Measurements from ENCODE around the gene OR51E1.

The OR51E1 gene

GRCh38 chr11:4610258-4610935 lies 33.4 kb upstream of the OR51E1 start:
- no peak for DNase-seq (ENCODE audit: low read depth)
- TF ChIP-seq MYC (IDR thresholded peaks at IDR 0.05; ENCODE audit: low read depth, low read length) (no peak), MAX (IDR thresholded peaks at IDR 0.05; ENCODE audit: low read depth, low read length) (no peak), POLR2A (IDR thresholded peaks at IDR 0.05; ENCODE audit: extremely low read depth, insufficient read length) (no peak), CTCF (IDR thresholded peaks at IDR 0.05; ENCODE audit: low read depth, low read length) (no peak)
- H3K4me3 ChIP-seq (ENCODE audit: low read depth, low read length): no peak overlapping the region

- H3K4me3 ChIP-seq (ENCODE audit: low read depth, low read length): no peak overlapping the region
- DNase-seq (ENCODE audit: low read depth): no peak
- TF ChIP-seq MYC (IDR thresholded peaks at IDR 0.05; ENCODE audit: low read depth, low read length) (no peak), CTCF (IDR thresholded peaks at IDR 0.05; ENCODE audit: low read depth, low read length) (no peak), POLR2A (IDR thresholded peaks at IDR 0.05; ENCODE audit: extremely low read depth, insufficient read length) (no peak), MAX (IDR thresholded peaks at IDR 0.05; ENCODE audit: low read depth, low read length) (no peak)
Observed at GRCh38 chr11:4611986-4612385, 31.8 kb upstream of the OR51E1 start.

GRCh38 chr11:4615856-4616444 lies 27.8 kb upstream of the OR51E1 start:
- DNase-seq (ENCODE audit: low read depth): no peak
- no peak overlapping the region for H3K4me3 ChIP-seq (ENCODE audit: low read depth, low read length)
- TF ChIP-seq POLR2A (IDR thresholded peaks at IDR 0.05; ENCODE audit: extremely low read depth, insufficient read length) (no peak), MAX (IDR thresholded peaks at IDR 0.05; ENCODE audit: low read depth, low read length) (no peak), CTCF (IDR thresholded peaks at IDR 0.05; ENCODE audit: low read depth, low read length) (no peak), MYC (IDR thresholded peaks at IDR 0.05; ENCODE audit: low read depth, low read length) (no peak)

GRCh38 chr11:4619514-4619913 lies 24.3 kb upstream of the OR51E1 start:
- no peak for DNase-seq (ENCODE audit: low read depth)
- H3K4me3 ChIP-seq (ENCODE audit: low read depth, low read length): no peak overlapping the region
- TF ChIP-seq MYC (IDR thresholded peaks at IDR 0.05; ENCODE audit: low read depth, low read length) (no peak), MAX (IDR thresholded peaks at IDR 0.05; ENCODE audit: low read depth, low read length) (no peak)

GRCh38 chr11:4626207-4627099 lies 17.3 kb upstream of the OR51E1 start:
- TF ChIP-seq MYC (IDR thresholded peaks at IDR 0.05; ENCODE audit: low read depth, low read length) (no peak), MAX (IDR thresholded peaks at IDR 0.05; ENCODE audit: low read depth, low read length) (no peak), POLR2A (IDR thresholded peaks at IDR 0.05; ENCODE audit: extremely low read depth, insufficient read length) (no peak), CTCF (IDR thresholded peaks at IDR 0.05; ENCODE audit: low read depth, low read length) (peak; percentile 57)
- DNase-seq (ENCODE audit: low read depth): peak; percentile 79
- no peak overlapping the region for H3K4me3 ChIP-seq (ENCODE audit: low read depth, low read length)
